Measurements from ENCODE around the gene IST1. TPM values are rescaled to one million over a fixed set of nuclear protein-coding genes. Genes with fewer than 3 reads are reported as not detected.
A peak's percentile ranks its signal among the peaks of the same experiment; 100 is the strongest.

Gene IST1
- total RNA-seq, 1 experiment from 2014 or later, result 160 TPM

- H3K27ac ChIP-seq (ENCODE audit: low read length), result no peak overlapping the region
- H3K4me2 ChIP-seq (ENCODE audit: low read depth, low read length, poor library complexity, severe bottlenecking), result peak overlapping the region; percentile 20
- no peaks in the 10 kb centered on the region for H4K20me1 ChIP-seq (ENCODE audit: insufficient read depth, low read depth, low read length)
- H3K79me2 ChIP-seq (ENCODE audit: low read length), result no peaks in the 10 kb centered on the region
- no peak overlapping the region for H3K4me3 ChIP-seq (ENCODE audit: low read length)
- H3K4me1 ChIP-seq (ENCODE audit: low read length), result peaks cover 16% of the 10 kb centered on the region
- DNase-seq, result no peak
- H3K9me3 ChIP-seq (ENCODE audit: low read length), result no peaks in the 10 kb centered on the region
- H3K36me3 ChIP-seq (ENCODE audit: insufficient read depth, low read length), result no peaks in the 10 kb centered on the region
- peak overlapping the region; percentile 32; the same call in 1 of the 2 replicates for H2AFZ ChIP-seq (ENCODE audit: low read length)
- H3K9ac ChIP-seq (ENCODE audit: low read length), result no peak overlapping the region
- no peaks in the 10 kb centered on the region for H3K9me2 ChIP-seq (replicated peaks; ENCODE audit: insufficient read depth, low read length)
- no peaks in the 10 kb centered on the region for H3K27me3 ChIP-seq (ENCODE audit: low read length)
These were observed 68.0 kb downstream of the IST1 start for GRCh38 chr16:71963125-71963875.

GRCh38 chr16:71965223-71965622 lies 69.9 kb downstream of the IST1 start:
- Histone ChIP-seq H3K9me3 (ENCODE audit: low read length) (no peaks in the 10 kb centered on the region), H4K20me1 (ENCODE audit: insufficient read depth, low read depth, low read length) (no peaks in the 10 kb centered on the region), H3K79me2 (ENCODE audit: low read length) (no peaks in the 10 kb centered on the region), H3K9me2 (replicated peaks; ENCODE audit: insufficient read depth, low read length) (no peaks in the 10 kb centered on the region), H3K4me3 (ENCODE audit: low read length) (no peak overlapping the region), H3K27ac (ENCODE audit: low read length) (no peak overlapping the region), H3K9ac (ENCODE audit: low read length) (no peak overlapping the region), H3K36me3 (ENCODE audit: insufficient read depth, low read length) (no peaks in the 10 kb centered on the region), H3K4me1 (ENCODE audit: low read length) (peaks cover 9% of the 10 kb centered on the region), H3K27me3 (ENCODE audit: low read length) (no peaks in the 10 kb centered on the region), H3K4me2 (ENCODE audit: low read depth, low read length, poor library complexity, severe bottlenecking) (no peak overlapping the region), H2AFZ (ENCODE audit: low read length) (no peak overlapping the region)
- no peak for DNase-seq

GRCh38 chr16:71966932-71967331 lies 71.6 kb downstream of the IST1 start:
- no peaks in the 10 kb centered on the region for H3K9me3 ChIP-seq (ENCODE audit: low read length)
- H4K20me1 ChIP-seq (ENCODE audit: insufficient read depth, low read depth, low read length), result no peaks in the 10 kb centered on the region
- no peaks in the 10 kb centered on the region for H3K36me3 ChIP-seq (ENCODE audit: insufficient read depth, low read length)
- no peaks in the 10 kb centered on the region for H3K79me2 ChIP-seq (ENCODE audit: low read length)
- H3K9ac ChIP-seq (ENCODE audit: low read length), result no peak overlapping the region
- peaks cover 5% of the 10 kb centered on the region for H3K4me1 ChIP-seq (ENCODE audit: low read length)
- no peak overlapping the region for H3K4me2 ChIP-seq (ENCODE audit: low read depth, low read length, poor library complexity, severe bottlenecking)
- no peak for DNase-seq
- no peak overlapping the region for H3K4me3 ChIP-seq (ENCODE audit: low read length)
- no peak overlapping the region for H3K27ac ChIP-seq (ENCODE audit: low read length)
- H2AFZ ChIP-seq (ENCODE audit: low read length), result no peak overlapping the region
- H3K27me3 ChIP-seq (ENCODE audit: low read length), result no peaks in the 10 kb centered on the region
- H3K9me2 ChIP-seq (replicated peaks; ENCODE audit: insufficient read depth, low read length), result no peaks in the 10 kb centered on the region

- no peak overlapping the region for H3K4me3 ChIP-seq (ENCODE audit: low read length)
- no peak overlapping the region for H3K27ac ChIP-seq (ENCODE audit: low read length)
- no peaks in the 10 kb centered on the region for H3K9me3 ChIP-seq (ENCODE audit: low read length)
- no peaks in the 10 kb centered on the region; the same call in 1 of the 2 replicates for H3K4me1 ChIP-seq (ENCODE audit: low read length)
- no peaks in the 10 kb centered on the region for H3K9me2 ChIP-seq (replicated peaks; ENCODE audit: insufficient read depth, low read length)
- H2AFZ ChIP-seq (ENCODE audit: low read length), result no peak overlapping the region
- no peaks in the 10 kb centered on the region for H3K79me2 ChIP-seq (ENCODE audit: low read length)
- H3K9ac ChIP-seq (ENCODE audit: low read length), result no peak overlapping the region
- H3K4me2 ChIP-seq (ENCODE audit: low read depth, low read length, poor library complexity, severe bottlenecking), result no peak overlapping the region
- no peaks in the 10 kb centered on the region for H4K20me1 ChIP-seq (ENCODE audit: insufficient read depth, low read depth, low read length)
- no peaks in the 10 kb centered on the region for H3K36me3 ChIP-seq (ENCODE audit: insufficient read depth, low read length)
- DNase-seq, result no peak
- no peaks in the 10 kb centered on the region for H3K27me3 ChIP-seq (ENCODE audit: low read length)
These were observed 74.0 kb downstream of the IST1 start for GRCh38 chr16:71969353-71969752.

- Histone ChIP-seq H3K4me2 (ENCODE audit: low read depth, low read length, poor library complexity, severe bottlenecking) (no peak overlapping the region), H3K36me3 (ENCODE audit: insufficient read depth, low read length) (no peaks in the 10 kb centered on the region), H3K79me2 (ENCODE audit: low read length) (no peaks in the 10 kb centered on the region), H2AFZ (ENCODE audit: low read length) (no peak overlapping the region), H3K9me2 (replicated peaks; ENCODE audit: insufficient read depth, low read length) (no peaks in the 10 kb centered on the region), H3K9me3 (ENCODE audit: low read length) (no peaks in the 10 kb centered on the region), H3K4me1 (ENCODE audit: low read length) (peaks cover 10% of the 10 kb centered on the region), H3K27me3 (ENCODE audit: low read length) (no peaks in the 10 kb centered on the region), H4K20me1 (ENCODE audit: insufficient read depth, low read depth, low read length) (no peaks in the 10 kb centered on the region), H3K4me3 (ENCODE audit: low read length) (no peak overlapping the region), H3K9ac (ENCODE audit: low read length) (no peak overlapping the region), H3K27ac (ENCODE audit: low read length) (no peak overlapping the region)
- no peak for DNase-seq
These were observed 76.2 kb downstream of the IST1 start for GRCh38 chr16:71971571-71971970.

- Histone ChIP-seq H4K20me1 (ENCODE audit: insufficient read depth, low read depth, low read length) (no peaks in the 10 kb centered on the region), H3K4me3 (ENCODE audit: low read length) (no peak overlapping the region), H3K4me2 (ENCODE audit: low read depth, low read length, poor library complexity, severe bottlenecking) (no peak overlapping the region), H3K9me3 (ENCODE audit: low read length) (no peaks in the 10 kb centered on the region), H3K27ac (ENCODE audit: low read length) (no peak overlapping the region), H3K4me1 (ENCODE audit: low read length) (peaks cover 10% of the 10 kb centered on the region), H3K36me3 (ENCODE audit: insufficient read depth, low read length) (no peaks in the 10 kb centered on the region), H3K9me2 (replicated peaks; ENCODE audit: insufficient read depth, low read length) (no peaks in the 10 kb centered on the region), H3K27me3 (ENCODE audit: low read length) (no peaks in the 10 kb centered on the region), H3K9ac (ENCODE audit: low read length) (no peak overlapping the region), H2AFZ (ENCODE audit: low read length) (no peak overlapping the region), H3K79me2 (ENCODE audit: low read length) (no peaks in the 10 kb centered on the region)
- DNase-seq, result no peak
These were observed 77.0 kb downstream of the IST1 start for GRCh38 chr16:71972356-71972755.

GRCh38 chr16:71973001-71973400 lies 77.7 kb downstream of the IST1 start:
- Histone ChIP-seq H3K9ac (ENCODE audit: low read length) (no peak overlapping the region), H3K27ac (ENCODE audit: low read length) (no peak overlapping the region), H3K79me2 (ENCODE audit: low read length) (no peaks in the 10 kb centered on the region), H4K20me1 (ENCODE audit: insufficient read depth, low read depth, low read length) (no peaks in the 10 kb centered on the region), H3K4me1 (ENCODE audit: low read length) (peaks cover 10% of the 10 kb centered on the region), H3K27me3 (ENCODE audit: low read length) (no peaks in the 10 kb centered on the region), H3K9me2 (replicated peaks; ENCODE audit: insufficient read depth, low read length) (no peaks in the 10 kb centered on the region), H3K4me2 (ENCODE audit: low read depth, low read length, poor library complexity, severe bottlenecking) (no peak overlapping the region), H3K9me3 (ENCODE audit: low read length) (no peaks in the 10 kb centered on the region), H3K36me3 (ENCODE audit: insufficient read depth, low read length) (no peaks in the 10 kb centered on the region), H2AFZ (ENCODE audit: low read length) (no peak overlapping the region), H3K4me3 (ENCODE audit: low read length) (no peak overlapping the region)
- DNase-seq, result no peak

- Histone ChIP-seq H2AFZ (ENCODE audit: low read length) (no peak overlapping the region), H3K9me3 (ENCODE audit: low read length) (no peaks in the 10 kb centered on the region), H4K20me1 (ENCODE audit: insufficient read depth, low read depth, low read length) (no peaks in the 10 kb centered on the region), H3K4me1 (ENCODE audit: low read length) (peaks cover 10% of the 10 kb centered on the region), H3K4me3 (ENCODE audit: low read length) (no peak overlapping the region), H3K9ac (ENCODE audit: low read length) (no peak overlapping the region), H3K79me2 (ENCODE audit: low read length) (no peaks in the 10 kb centered on the region), H3K9me2 (replicated peaks; ENCODE audit: insufficient read depth, low read length) (no peaks in the 10 kb centered on the region), H3K4me2 (ENCODE audit: low read depth, low read length, poor library complexity, severe bottlenecking) (no peak overlapping the region), H3K36me3 (ENCODE audit: insufficient read depth, low read length) (no peaks in the 10 kb centered on the region), H3K27me3 (ENCODE audit: low read length) (no peaks in the 10 kb centered on the region), H3K27ac (ENCODE audit: low read length) (no peak overlapping the region)
- no peak for DNase-seq
These were observed 78.9 kb downstream of the IST1 start for GRCh38 chr16:71974068-71974818.

Measured in Karpas-422 (cell line).